Measurements from ENCODE around the gene JMJD8.
A peak's percentile ranks its signal among the peaks of the same experiment; 100 is the strongest.

The JMJD8 gene

GRCh38 chr16:658679-659571, 25.2 kb downstream of the JMJD8 start:
- H3K27me3 ChIP-seq (ENCODE audit: insufficient read depth, poor library complexity, severe bottlenecking), result no peaks in the 10 kb centered on the region
- no peak overlapping the region for H3K27ac ChIP-seq (replicated peaks)
- no peak overlapping the region for H3K4me3 ChIP-seq (replicated peaks; ENCODE audit: insufficient read depth, low read length)
- TF ChIP-seq SPI1 (IDR thresholded peaks at IDR 0.05; ENCODE audit: borderline replicate concordance, low read depth) (no peak), CTCF (IDR thresholded peaks at IDR 0.05; ENCODE audit: insufficient read depth, low read length) (peak; percentile 30)
- no peak for DNase-seq (ENCODE audit: low read depth in 1 of 2, low spot score in 1 of 2)

GRCh38 chr16:657487-657886, 26.6 kb downstream of the JMJD8 start:
- no peak for DNase-seq (ENCODE audit: low read depth in 1 of 2, low spot score in 1 of 2)
- TF ChIP-seq REST (IDR thresholded peaks at IDR 0.05; ENCODE audit: insufficient replicate concordance, low read depth) (no peak), GABPA (IDR thresholded peaks at IDR 0.05; ENCODE audit: low read depth) (no peak), CTCF (IDR thresholded peaks at IDR 0.05; ENCODE audit: insufficient read depth, low read length) (no peak), POLR2AphosphoS5 (IDR thresholded peaks at IDR 0.05; ENCODE audit: low read depth) (no peak), SPI1 (IDR thresholded peaks at IDR 0.05; ENCODE audit: borderline replicate concordance, low read depth) (no peak)
- H3K27ac ChIP-seq (replicated peaks), result no peak overlapping the region
- no peaks in the 10 kb centered on the region for H3K27me3 ChIP-seq (ENCODE audit: insufficient read depth, poor library complexity, severe bottlenecking)
- no peak overlapping the region for H3K4me3 ChIP-seq (replicated peaks; ENCODE audit: insufficient read depth, low read length)

- H3K27ac ChIP-seq (replicated peaks), result no peak overlapping the region
- H3K4me3 ChIP-seq (replicated peaks; ENCODE audit: insufficient read depth, low read length), result no peak overlapping the region
- TF ChIP-seq REST (IDR thresholded peaks at IDR 0.05; ENCODE audit: insufficient replicate concordance, low read depth) (no peak), SPI1 (IDR thresholded peaks at IDR 0.05; ENCODE audit: borderline replicate concordance, low read depth) (no peak), GABPA (IDR thresholded peaks at IDR 0.05; ENCODE audit: low read depth) (no peak), CTCF (IDR thresholded peaks at IDR 0.05; ENCODE audit: insufficient read depth, low read length) (no peak), POLR2AphosphoS5 (IDR thresholded peaks at IDR 0.05; ENCODE audit: low read depth) (no peak)
- no peaks in the 10 kb centered on the region for H3K27me3 ChIP-seq (ENCODE audit: insufficient read depth, poor library complexity, severe bottlenecking)
- no peak for DNase-seq (ENCODE audit: low read depth in 1 of 2, low spot score in 1 of 2)
These were observed 30.1 kb downstream of the JMJD8 start for GRCh38 chr16:654034-654433.
